IPS-NIHi11 (cell line): Measurements from ENCODE around the gene NUDCD3.

Experiments
- DNase-seq: peaks from one replicate; pipeline ENCODE4 v3.0.0; 2012; ENCODE audit warnings: mixed read lengths, low spot score

The NUDCD3 gene

DNA sequence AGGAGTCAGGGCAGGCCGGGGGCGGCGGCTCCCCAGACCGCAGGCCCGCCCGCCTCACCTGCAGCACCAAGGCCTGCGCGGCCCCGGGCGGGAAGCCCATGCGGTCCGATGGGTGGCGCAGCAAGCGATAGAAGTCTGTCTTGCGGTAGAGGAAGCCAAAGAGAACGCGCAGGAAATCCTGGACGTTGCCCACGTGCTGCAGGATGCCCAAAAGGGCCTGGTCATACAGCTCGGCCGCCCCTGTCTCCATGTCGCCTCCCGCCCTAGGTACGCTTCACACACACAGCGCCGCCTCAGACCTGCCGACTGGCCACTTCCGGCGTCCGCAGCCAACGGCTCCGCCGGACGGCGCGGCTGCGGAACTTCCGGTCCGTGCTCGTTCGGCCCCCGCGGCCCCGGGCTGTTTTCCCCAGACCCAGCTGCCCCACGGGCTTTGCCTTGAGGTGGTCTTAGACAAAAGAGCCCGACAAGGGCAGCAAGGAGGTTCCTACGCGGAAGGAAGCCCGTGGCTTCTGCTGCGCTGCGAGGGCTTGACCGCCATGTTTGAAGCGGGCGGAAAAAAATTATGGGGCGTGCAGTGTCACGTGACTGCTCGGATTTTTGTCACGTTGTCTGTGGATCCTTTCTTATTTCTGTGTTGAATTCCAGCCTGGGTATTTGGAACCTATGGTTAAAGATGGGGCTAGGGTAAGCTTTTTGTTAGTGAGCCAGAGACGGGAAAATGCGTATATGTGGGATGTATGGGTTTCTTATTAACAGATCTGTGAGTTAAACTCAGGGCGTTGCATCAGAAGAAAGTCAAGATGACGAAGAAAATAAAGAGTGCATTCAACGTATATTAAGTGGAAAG is at the start of gene NUDCD3:
TSS of gene NUDCD3 (minus strand) at position 308 of the 850 bp plus-strand sequence. CDS start at position 250, 58 bp downstream.
- peak; percentile 95 for DNase-seq

DNA sequence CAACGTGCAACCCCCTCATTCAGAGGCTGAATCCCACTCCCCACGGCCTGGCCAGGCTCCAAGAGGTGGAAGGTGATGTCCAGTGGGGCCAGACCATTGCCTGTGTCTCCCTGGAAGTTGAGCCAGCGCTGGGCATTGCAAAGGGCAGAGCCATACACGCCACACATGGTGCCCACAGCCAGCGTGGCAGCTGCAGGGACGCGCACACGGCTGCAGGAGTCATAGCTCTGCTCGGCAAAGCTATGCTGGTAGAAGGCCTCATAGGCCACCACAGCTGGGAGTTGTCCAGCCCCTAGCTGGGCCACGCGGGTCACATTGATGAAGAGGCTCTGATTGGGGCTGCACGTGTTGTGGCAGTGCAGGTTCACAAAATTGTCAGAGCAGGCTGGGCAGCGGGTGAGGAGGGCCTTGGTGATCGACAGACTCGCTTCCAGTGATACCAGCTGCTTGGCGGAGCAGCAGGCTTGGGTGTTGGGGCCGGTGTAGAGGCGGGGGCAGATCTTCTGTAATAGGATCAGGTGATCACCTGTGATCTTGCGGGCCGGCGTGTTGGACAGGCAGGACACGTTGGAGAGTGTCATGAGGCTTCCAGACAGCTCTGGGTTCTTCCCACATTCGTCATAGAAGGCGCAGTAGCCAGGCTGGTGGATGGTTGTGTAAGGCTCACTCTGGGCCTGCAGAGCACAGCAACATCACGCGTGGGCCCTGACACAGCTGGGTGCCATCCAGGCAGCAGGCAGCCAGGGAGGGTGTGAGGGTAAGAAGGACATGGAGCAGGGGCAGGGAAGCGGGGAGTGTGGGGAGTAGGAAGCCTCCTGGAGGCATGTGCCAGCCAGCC is 49.4 kb upstream of the NUDCD3 start:
- DNase-seq = no peak

DNA sequence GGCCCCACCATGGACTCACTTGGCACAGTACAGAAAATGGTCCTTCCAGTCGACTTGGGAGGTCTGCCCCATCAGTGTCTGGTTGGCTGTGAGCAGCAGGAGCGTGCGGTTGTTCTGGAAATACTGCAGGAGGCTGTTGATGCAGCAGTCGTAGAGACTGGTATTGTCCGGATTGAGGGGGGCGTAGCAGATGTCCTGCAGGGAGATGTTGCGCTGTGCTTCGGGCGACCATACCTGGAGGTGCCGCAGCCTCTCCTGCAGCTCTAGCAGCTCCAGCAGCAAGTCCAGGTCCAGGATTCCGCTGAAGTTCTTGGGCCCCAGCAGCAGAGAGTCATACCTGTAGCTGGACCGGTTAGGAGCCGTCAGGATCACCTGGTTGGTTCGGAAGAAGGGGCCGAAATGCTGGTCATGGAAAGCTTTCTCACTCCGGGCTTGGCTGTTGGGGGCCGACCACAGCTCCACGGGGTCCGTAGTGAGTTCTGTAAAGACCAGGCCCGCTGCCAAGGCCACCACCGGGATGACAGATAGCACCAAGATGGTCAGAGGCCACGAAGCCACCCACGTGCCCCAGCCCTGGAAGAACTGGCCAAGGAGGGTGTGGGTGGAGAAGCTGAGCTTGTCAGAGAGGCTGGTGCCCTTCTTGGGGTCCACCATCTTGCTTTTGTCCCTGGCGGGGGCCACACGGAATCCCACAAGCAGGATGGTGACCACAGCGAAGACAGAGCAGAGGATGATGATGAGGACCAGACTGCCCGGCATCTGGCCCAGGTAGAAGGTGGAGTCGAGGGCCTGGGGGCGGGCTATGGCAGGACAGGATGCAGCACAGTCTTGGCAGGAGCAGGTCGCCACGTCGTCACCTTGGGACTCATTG is 48.6 kb upstream of the NUDCD3 start:
- peak; percentile 3 for DNase-seq

DNA sequence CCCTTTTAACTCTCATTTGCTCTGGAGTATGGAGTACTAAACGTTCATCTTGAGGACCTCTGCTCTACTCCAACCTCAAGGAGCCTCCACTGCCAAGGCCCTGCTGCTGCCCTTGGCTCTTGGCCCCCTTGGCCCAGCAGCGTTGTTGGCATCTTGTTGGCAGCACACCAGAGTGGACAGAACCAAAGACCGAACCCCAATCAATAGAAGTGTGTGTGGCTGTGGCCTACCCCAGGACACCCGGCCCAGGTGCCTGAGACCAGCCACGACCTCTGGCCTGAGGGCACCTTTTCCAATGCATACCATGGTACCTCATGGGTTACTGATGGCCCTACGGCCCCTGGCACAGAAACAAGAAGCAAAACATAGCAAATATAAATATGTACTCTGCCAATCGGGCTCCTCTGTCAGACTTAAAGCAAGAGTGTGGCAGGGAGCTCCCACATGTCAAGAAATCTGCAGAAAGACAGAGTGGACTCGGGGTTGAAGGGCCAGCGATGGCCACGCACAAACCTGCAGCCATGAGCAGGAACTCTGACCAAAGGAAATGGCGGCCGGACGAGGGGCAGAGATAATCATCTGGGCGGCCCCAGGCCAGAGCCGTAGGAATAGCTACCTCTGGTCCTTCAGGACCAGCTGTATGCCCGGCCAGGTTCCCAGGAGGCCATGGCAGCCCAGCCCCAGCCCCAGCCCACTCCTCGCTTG is 47.8 kb upstream of the NUDCD3 start:
- peak; percentile 3 for DNase-seq

DNA sequence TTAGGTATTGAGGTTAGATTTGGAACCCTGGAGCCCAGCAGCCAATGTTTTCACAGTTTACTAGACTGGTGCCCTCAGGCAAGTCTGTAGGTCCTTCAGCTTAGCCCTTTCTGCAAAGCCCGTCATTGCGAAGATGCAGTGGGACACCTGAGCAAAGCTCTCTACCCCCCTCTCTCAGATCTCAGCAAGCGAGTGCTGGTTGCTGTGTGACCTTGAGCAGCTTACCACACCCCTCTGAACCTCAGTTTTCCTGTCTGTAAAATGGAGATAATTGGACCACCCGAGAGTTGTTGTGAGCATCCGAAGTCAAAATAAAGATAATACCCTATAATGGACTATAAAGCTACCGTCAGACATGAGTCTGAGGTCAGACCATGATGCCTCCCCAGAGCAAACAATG is 47.0 kb upstream of the NUDCD3 start:
- no peak for DNase-seq

DNA sequence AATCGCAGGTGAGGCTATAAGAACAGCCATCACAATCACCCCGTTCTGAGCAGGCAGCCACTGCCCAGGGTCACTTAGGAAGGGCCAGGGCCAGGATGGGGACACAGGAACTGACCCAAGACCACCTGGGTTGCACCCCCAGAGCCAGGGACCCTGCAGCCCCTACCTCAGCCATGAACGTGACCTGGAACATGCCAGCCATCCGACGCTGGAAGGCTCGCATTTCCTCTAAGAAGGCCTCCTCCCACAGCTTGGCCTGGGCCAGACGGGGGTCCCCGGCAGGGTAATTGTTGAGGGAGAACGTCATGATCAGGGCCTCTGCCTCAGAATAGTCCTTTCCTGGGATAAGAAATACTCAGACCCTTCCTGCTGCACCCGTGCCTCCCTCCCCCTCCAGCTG is 45.6 kb upstream of the NUDCD3 start:
- peak; percentile 4 for DNase-seq

DNA sequence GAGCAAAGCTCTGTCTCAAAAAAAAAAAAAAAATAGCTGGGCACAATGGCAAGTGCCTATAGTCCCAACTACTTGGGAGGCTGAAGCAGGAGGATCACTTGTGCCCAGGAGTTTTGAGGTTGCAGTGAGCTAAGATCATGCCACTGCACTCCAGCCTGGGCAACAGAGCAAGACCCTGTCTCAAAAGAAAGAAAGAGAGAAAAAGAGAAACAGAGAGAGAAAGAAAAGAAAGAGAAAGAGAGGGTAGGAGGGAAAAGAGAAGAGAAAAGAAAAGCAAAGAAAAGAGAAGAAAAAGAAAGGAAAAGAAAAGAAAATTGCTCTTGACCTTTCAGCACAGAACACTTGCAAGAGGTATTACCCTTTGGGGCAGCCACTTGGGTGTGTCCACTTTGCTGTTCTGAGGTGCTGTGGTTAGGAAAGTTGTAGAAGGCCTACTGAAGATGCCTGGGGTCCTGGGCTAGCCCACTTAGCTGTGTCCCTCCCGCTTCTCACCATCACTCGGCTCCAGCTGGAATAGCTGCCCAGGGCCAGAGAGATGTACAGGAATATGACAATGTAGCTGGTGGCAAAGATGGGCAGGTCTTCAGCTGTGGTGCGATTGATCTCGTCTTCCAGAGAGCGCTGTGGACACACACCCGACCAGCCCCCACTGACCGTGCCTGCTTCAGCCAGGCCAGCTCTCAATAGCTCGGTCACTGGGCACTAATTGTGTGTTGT is 45.0 kb upstream of the NUDCD3 start:
- DNase-seq = no peak

DNA sequence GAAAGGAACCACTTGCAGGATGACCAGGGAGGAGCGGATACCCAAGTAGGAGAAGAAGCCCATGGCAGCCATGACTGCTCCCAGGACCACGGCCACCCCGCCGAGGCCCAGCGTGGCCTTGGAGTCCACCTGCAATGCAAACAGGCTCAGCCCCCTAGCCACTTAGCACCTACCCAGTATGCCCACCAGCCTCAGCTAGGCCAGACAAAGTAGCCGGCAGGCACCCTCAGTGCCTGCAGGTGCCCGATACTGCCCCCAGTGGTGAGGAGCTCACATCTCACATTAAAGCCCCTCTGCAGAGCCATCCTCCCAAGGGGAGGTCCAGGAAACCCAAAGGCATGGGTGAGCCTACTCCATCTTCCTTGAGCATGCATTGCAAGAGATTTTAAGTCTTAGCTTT is 44.0 kb upstream of the NUDCD3 start:
- peak; percentile 96 for DNase-seq

DNA sequence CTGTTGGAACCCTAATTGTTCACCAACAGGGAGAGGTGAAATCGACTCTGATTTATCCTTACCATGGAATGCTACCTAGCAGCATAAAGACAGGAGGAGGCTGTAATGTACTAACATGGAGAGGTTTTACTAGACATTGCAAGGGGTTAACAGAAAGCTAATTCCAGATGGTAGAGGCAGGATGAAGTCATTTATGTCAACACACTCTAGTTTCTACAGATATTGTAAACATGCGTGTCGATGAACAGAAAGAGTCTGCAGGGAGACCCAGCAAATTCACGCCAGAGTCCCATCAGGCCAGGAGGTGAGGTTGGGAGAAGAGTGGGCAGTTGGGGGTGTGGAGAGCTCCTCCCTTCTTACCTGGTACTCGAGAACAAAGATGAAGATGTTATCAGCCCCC is 43.6 kb upstream of the NUDCD3 start:
- DNase-seq = no peak

DNA sequence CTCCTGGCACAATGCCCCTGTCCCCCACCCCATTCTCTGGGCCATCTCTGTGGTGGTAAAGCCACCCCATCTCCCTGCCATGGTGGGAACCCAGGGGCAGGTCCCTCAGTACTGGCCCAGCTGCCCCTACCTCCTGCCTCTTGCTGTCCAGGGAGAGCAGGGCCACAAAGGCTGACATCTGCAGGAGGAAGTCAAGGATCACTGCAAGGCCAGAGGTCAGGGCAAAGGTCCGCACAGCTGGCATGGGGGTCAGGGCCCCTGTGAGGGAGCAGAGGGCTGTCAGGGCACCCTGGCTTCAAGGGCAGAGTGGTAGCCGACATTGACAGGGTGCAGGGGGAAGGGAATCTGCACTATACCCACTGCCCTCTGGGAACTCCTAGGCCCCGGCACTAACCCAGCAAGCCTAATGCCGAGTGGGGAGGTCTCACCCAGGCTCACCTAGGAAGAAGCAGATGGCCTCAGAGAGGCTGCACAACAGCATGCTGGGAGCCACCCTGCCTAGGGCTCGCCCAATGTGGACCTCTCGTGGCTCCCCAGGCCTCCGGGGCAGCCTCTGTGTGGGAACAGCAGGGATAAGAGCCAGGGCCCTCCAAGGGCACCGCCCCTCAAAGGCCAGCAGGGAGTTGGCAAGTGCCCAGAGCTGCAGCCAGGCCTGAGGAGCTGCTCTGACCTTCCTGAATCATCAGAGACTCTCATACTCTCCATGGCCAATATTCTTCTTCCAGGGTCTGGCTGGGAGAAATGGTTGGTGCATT is 43.0 kb upstream of the NUDCD3 start:
- DNase-seq = peak; percentile 17

DNA sequence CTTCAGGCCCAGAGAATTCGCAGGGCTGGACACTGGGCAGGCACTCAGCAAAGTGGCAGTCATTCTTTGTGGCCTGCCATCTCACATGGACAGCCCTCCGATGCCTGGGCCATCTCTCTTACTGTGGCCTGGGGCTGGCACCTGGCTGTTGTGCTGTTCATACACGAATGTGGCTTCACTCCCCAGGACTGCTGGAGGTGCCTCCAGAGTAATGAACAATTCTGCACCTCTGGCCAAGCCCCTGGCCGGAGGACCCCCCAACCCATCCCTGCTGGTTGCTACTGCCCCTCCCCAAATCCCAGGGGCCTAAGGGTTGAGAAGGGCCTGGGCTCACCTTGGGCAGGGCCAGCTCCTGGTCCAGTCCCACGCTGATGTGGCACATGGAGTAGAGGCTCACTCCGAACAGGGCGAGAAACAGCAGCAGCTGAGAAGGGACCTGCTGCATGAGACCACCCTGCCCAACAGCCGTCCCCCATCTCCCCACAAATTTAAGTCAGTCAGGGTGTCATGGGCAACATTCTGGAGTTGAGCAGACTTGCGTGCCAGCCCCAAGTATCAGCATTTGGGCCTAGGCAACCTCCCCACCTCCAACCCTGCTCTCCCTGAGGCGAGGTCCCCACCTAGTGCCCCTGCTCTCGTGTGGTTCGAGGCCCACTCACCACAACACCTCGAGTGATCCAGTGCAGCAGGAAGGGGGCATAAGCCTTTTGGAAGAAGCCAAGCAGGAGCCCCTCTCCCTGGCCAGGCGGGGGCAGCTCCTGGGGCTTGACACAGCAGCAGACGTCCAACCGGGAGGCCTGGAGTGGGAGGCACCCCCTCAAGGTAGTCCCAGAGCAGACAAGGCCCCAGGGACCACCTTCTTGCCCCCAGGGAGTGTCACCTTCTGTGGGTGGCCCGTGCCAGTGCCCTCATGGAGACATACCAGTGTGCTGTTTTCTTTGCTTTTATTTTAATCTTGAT is 41.2 kb upstream of the NUDCD3 start:
- peak; percentile 6 for DNase-seq

DNA sequence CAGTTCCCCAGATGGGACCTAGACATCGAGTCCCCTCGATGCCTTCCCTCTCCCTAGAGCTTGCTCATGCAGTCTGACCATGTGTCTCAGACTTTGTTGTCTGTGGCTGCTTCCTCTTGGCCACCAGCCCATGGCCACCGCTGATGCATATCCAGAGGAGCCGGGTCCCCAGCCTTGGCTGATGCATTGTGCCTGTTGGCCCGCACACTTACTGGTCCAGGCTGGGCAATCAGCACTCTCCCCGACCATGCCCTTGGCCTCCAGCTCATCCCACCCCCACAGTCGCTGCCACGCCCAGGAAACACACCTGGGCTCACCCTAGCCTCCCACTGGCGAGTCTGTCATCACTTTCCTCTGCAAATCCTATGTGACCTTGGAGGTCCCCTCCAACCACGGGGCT is 40.5 kb upstream of the NUDCD3 start:
- peak; percentile 5 for DNase-seq

DNA sequence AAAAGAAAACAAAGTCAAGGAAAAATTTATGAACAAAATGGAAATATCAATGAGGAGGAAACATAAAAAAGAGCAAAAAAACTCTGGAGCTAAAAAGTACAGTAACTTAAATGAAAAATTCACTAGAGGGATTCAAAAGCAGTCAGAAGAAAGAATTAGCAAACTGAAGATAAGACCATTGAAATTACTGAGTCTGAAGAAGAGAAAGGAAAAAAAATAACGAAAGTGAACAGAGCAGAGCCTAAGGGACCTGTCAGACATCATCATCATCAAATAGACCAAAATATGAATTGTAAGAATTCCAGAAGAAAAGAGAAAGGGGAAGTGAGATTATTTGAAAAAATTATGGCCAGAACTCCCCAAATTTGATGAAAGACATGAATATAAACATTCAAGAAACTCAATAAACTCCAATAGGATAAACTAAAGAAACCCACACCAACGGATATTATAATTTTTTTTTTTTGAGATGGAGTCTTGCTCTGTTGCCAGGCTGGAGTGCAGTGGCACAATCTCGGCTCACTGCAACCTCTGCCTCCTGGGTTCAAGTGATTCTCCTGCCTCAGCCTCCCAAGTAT is 34.4 kb upstream of the NUDCD3 start:
- DNase-seq = no peak

DNA sequence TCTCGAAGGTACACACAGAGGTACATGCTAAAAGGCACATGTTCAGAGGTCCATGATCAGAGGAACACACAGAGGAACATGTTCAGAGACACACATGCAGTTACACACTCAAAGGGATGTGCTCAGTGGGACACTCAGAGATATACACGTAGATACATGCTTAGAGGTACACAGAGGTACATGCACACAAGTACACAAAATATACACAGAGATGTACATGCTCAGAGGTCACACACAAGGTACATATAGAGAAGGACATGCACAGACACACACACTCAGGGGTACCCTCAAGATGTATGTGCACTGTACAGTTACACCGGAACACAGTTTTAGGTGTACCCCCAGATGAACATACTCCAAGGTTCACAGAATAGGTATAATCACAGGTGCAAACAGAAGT is 31.9 kb upstream of the NUDCD3 start:
- DNase-seq = no peak

DNA sequence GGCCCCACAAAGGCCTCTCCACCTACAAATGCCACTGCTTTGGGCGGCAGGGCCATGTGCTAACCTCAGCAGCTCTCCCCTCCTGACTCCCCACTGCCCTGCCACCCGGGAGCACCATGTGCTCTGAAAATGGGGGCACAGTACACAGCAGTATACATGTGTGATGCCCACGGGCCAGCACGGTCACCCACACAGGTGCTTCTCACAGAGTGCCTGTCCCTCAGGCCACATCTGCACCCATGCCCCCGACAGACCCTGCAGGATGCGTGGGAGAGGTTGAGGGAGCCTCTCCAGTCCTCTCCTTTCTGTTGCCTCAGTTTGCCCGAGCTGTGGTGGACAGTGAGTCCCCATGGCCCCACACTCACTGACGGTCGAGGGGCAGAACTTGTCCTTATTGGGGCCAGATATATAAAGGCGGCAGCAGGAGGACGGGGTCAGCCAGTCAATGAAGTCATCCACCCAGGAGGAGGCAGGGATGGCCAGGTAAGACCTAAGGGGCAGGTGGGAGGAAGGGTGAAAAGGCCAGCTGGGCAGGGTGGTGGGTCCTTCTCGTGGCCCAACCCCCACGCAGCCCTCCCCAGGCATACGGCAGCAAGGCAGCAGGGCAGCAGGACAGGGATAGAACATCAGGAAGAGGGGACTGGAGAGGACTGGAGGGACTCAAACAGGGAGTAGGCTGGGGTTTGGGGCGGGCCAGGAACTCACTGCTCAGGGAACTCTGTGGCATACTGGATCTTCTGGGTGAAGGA is 31.1 kb upstream of the NUDCD3 start:
- DNase-seq = no peak

DNA sequence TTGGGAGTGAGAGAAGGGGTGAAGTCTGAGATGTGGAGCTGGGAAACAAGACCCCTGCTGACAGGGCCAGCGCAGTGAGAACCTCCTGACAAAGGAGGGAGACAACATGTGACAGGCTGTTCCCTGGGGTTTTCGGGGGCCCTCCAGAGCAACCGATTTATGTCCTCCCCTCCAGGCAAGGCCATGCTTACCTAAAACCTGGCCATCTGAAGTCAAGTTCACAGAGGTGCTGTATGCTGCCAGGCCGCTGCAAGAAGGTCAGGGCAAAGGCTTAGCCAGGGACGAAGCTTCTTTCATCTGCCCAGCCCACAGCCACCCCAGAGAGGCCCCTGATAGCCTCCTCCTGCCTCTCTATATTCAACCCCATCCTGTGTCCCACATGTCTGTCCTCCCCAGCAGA is 30.1 kb upstream of the NUDCD3 start:
- peak; percentile 4 for DNase-seq

DNA sequence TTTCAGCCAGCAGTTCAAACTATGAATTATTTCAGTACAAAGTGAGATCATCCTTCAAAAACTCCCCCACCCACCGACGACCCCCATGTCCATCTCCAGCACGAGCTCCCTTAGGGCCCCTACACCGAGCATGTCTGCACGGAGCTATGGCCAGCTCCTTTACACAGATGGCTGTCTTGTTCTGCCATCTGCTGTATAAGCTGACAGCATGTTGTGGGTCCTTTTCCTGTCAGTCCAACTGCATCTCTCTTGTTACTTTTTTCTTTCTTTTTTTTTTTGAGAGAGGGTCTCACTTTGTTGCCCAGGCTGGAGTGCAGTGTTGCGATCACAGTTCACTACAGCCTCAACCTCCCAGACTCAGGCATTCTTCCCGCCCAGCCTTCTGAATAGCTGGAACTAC is 29.1 kb upstream of the NUDCD3 start:
- no peak for DNase-seq

DNA sequence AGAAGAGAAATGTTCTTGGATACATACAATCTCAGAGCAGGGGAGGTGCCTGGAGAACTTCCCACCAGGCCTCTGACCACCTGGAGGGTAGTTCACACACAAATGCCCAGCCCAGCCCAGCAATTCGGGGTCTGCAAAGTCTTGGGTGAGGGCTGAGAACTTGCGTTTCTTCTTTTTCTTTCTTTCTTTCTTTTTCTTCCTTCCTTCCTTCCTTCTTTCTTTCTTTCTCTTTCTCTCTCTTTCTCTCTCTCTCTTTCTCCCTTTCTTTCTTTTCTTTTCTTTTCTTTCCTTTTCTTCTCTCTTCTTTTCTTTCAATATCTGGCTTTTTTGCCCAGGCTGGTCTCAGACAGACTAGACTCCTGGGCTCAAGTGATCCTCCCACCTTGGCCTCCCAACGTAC is 28.3 kb upstream of the NUDCD3 start:
- no peak for DNase-seq
